HG03135 (cell line): Measurements from ENCODE around the gene TRPM4.
"Not testable (repeated sequence)": the region's sequence is repeated elsewhere in the genome, so short reads cannot be mapped to it uniquely, and the experiment has no call there.

ENCODE experiments used
- ATAC-seq: cut with Tn5 transposase; IDR thresholded peaks from one replicate; pipeline ENCODE4 v1.9.1; 2021; ENCODE audit warnings: mild to moderate bottlenecking, moderate library complexity; ENCODE audit not compliant: unreplicated experiment

TRPM4 gene

DNA sequence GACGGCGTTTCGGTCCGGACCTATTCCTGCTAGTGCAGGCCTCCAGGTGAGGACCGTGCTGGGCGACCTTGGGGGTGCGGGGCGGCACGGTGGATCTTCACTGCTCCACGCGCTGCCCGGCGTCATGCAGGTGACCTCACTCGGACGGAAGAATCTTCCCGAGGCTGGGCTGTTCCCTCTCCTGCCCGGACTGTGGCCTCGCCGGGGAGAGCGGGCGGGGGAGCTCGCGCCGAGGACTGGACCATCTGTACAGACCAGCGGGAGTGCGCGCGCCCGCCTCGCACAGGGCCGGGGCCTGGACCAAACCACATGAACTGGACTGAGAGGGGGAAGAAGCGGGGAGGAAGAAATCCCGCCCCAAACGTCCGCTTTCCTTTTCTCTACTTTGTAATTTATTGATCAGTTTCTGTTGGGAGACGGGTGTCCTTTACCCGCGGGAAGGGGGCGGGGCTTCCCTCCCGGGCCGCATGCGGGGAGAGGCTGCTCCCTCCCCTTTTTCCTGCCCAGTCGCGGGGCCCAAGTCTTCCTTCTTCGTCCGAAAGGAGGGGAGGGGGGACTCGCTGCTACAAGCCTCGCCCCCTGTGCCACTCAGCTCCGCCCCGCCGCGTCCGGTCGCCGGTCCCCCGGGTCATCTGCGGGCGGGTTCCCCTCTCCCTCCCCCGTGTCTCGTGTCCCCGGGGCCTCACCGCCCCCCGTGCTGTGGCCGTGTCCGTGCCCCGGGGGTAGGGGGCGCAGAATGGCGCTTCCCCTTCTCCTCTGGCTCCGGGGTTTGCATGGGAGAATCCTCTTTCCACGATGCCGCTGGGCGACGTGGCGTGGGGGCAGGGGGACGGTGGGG is 7.3 kb upstream of the TRPM4 start:
- ATAC-seq, result no peak

DNA sequence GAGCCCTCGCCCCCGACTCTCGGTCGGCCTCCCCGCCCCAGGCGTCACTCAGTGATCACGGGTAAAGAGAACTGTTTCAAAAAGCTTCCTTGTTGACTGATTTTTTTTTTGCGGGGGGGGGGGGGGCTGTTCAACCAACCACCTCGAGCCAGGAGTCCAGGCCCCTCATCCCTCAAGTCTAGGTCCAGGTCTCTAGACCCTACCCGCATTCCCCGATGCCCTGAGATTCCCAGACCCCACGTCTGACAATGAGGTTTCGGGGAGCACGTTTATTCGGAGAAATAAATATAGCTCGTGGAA is 6.7 kb upstream of the TRPM4 start:
- no peak for ATAC-seq

DNA sequence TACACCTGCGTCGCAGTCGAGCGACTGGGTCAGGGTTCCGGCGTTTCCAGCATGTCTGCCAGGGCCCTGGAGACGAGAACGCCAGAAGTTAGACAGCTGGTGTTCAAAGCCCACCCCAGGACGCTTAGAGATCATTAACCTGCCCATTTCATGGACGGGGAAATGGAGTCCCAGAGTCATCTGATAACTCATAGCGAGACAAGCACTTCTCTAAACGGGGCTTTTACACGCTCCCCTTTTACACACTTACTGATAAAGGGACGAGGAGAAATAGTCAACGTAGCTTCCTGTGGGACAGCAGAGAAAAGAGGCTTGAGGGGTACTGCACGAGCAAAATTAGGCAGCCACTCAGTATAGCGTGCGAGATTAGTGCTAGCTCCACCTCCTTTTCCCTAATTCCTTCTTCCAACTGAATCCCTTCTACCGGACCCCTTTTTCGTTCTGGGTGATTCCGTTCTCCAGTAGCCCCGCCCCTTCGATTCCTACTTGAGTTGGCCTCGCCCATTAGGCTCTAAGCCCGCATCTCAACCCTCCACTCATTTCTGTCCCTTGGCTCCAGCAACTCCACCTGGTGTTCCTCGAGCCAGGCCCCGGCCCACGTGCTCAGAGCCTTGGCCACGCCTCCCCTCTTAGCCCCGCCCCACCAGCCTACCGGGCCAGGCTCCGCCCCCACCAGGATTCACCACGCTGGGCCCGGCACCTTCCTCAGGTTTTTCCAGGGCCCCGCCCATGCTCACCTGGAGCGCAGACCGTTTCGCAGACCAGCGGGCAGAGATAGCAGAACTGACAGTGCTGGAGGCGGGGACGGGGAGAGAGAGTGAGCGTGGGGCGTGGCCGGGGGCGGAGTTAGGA is 6.1 kb upstream of the TRPM4 start:
- no peak for ATAC-seq

- no peak for ATAC-seq
Observed at GRCh38 chr19:49152119-49152550, 5.5 kb upstream of the TRPM4 start.

DNA sequence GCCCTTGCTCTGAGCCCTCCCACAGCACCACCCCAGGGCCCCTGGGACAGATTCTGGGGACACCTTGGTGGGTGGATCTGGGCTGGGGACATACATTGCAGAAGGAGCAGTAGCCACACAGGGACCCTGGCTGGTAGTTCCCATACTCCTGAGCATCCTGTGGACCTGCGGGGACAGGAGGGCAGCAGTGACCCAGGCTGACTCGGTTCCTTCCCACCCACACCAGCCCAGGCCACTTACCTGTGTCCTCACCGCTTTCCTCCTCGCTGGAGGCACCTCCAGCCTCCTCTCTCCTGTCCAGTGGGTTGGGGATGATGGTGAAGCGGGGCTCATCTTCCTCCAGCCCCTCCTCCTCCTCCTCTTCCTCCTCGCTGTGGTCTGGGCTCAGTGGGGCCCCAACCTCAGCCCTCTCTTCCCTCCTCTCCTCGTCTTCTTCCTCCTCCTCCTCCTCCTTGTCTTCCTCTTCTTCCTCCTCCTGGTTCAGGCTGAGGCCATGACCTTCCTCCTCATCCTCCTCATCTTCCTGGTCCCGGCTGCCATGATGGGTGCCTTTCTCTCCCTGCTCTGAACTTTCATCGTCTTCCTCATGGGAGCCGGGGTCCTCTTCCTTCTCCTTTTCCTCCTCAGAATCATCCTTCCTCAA is 4.3 kb upstream of the TRPM4 start:
- no peak for ATAC-seq

DNA sequence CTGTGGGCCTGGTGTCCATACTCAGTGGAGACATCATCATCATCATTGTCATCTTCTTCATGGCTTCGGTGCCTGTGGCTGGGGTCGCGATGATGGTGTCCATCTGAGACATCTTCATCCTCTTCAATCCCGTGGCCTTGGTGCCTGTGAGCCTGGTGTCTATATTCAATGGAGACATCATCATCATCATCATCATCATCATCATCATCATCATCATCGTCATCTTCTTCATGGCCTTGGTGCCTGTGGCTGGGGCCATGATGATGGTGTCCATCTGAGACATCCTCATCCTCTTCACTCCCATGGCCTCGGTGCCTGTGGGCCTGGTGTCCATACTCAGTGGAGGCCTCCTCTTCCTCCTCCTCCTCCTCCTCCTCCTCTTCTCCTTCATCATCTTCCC is 3.3 kb upstream of the TRPM4 start:
- no peak for ATAC-seq

GRCh38 chr19:49155005-49155819 is 2.4 kb upstream of the TRPM4 start, which contains the start of gene HRC:
HRC (minus strand) TSS chr19:49155396; CDS start chr19:49155237, 159 bp downstream.
- no peak for ATAC-seq

GRCh38 chr19:49155820-49156346 is 1.7 kb upstream of the TRPM4 start:
- ATAC-seq, result no peak

GRCh38 chr19:49160450-49161189 is 3.0 kb downstream of the TRPM4 start:
- no peak for ATAC-seq

GRCh38 chr19:49161987-49162386 is 4.4 kb downstream of the TRPM4 start:
- no peak for ATAC-seq

- ATAC-seq, result no peak
Observed at GRCh38 chr19:49165111-49165750, 7.6 kb downstream of the TRPM4 start.

DNA sequence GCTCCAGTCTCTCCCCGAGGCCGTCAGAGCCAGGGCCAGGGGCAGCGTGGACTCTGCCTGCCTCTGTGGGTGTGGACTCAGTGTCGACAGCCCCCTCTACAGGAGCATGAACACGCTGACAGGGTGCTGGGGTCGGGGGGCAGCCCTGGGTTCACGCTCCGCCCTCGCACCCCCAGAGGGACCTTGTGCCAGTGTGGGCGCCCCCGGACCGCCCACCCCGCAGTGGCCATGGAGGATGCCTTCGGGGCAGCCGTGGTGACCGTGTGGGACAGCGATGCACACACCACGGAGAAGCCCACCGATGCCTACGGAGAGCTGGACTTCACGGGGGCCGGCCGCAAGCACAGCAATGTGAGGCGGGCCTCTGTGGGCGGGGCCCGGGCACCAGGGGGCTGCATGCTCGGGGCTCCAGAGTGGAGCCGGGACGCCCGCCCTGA is 8.3 kb downstream of the TRPM4 start:
- ATAC-seq, result no peak

DNA sequence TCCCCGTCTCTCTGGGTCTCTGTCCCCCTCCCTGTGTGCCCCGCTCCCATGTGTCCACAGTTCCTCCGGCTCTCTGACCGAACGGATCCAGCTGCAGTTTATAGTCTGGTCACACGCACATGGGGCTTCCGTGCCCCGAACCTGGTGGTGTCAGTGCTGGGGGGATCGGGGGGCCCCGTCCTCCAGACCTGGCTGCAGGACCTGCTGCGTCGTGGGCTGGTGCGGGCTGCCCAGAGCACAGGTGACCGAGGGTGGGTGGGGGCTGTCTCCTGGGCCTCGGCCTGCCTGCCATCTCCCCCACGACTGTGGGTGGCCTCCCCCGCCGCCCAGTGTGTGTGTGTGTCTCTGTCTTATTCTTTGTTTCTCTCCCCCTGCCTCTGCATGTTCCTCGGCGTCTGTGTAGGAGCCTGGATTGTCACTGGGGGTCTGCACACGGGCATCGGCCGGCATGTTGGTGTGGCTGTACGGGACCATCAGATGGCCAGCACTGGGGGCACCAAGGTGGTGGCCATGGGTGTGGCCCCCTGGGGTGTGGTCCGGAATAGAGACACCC is 10.3 kb downstream of the TRPM4 start:
- no peak for ATAC-seq

GRCh38 chr19:49168421-49168820 is 10.8 kb downstream of the TRPM4 start:
- no peak for ATAC-seq

- no peak for ATAC-seq
Observed at GRCh38 chr19:49173198-49173597, 15.6 kb downstream of the TRPM4 start.

- ATAC-seq, result no peak
Observed at GRCh38 chr19:49180659-49181058, 23.1 kb downstream of the TRPM4 start.

- ATAC-seq, result not testable (repeated sequence)
Observed at GRCh38 chr19:49182010-49182847, 24.6 kb downstream of the TRPM4 start.

- no peak for ATAC-seq
Observed at GRCh38 chr19:49182848-49183375, 25.3 kb downstream of the TRPM4 start.
